H1 (cell line): ENCODE measurements around the gene MADD. TPM values are rescaled to one million over a fixed set of nuclear protein-coding genes. Genes with fewer than 3 reads are reported as not detected.

Experiments used
- CTCF ChIA-PET: fragments of 300-600 bp; sonication (Branson Sonifier 250); formaldehyde crosslinking; loops from one replicate; lab custom pipeline; 2021; ENCODE audit not compliant: partially characterized antibody; lab: Charles Lee
- POLR2A ChIA-PET: fragments of 300-600 bp; sonication (Branson Sonifier 250); formaldehyde crosslinking; loops from one replicate; lab custom pipeline; 2021; ENCODE audit warnings: inconsistent platforms; ENCODE audit not compliant: partially characterized antibody; lab: Charles Lee
- DNase-seq, 2 experiments: peaks; one replicate each; pipeline versions ENCODE4 v3.0.0 to v3.0.0-alpha.2; 2010 to 2022; ENCODE audit warnings: low spot score in 2 of 2, low read depth in 1 of 2, mixed read lengths in 1 of 2
- FAIRE-seq: peaks from 2 replicates; lab custom pipeline; 2011; peaks lifted over from hg19 to GRCh38; lab: Jason Lieb, UNC
- H2AFZ ChIP-seq: 2 replicates; pipeline ENCODE4 v1.8.1; 2012; ENCODE audit warnings: low read length, inconsistent platforms
- H2AK5ac ChIP-seq: 2 replicates; pipeline ENCODE4 v1.6.1; 2013; ENCODE audit warnings: low read depth, low read length
- H2BK120ac ChIP-seq: replicated peaks from 2 replicates; pipeline ENCODE3; 2013; ENCODE audit warnings: low read depth, low read length, inconsistent platforms
- H2BK12ac ChIP-seq: 2 replicates; pipeline ENCODE4 v1.6.1; 2013; ENCODE audit warnings: low read depth, low read length
- H2BK15ac ChIP-seq: 2 replicates; pipeline ENCODE4 v1.6.1; 2013; ENCODE audit warnings: low read length
- H2BK20ac ChIP-seq: 2 replicates; pipeline ENCODE4 v1.6.1; 2013; ENCODE audit warnings: low read length
- H2BK5ac ChIP-seq: 2 replicates; pipeline ENCODE4 v1.6.1; 2013; ENCODE audit warnings: low read depth, low read length
- H3K14ac ChIP-seq: 2 replicates; pipeline ENCODE4 v1.6.1; 2013; ENCODE audit warnings: inconsistent platforms; ENCODE audit not compliant: insufficient read length
- H3K18ac ChIP-seq: 2 replicates; pipeline ENCODE4 v1.6.1; 2013; ENCODE audit warnings: low read length; ENCODE audit errors: extremely low read depth
- H3K23ac ChIP-seq: 2 replicates; pipeline ENCODE4 v1.6.1; 2013; ENCODE audit warnings: inconsistent platforms; ENCODE audit not compliant: insufficient read length
- H3K23me2 ChIP-seq: 2 replicates; pipeline ENCODE4 v1.6.1; 2013; ENCODE audit warnings: low read depth, low read length
- H3K27ac ChIP-seq: 2 replicates; pipeline ENCODE4 v1.6.1; 2011; ENCODE audit warnings: low read depth, low read length, inconsistent platforms
- H3K27me3 ChIP-seq, 4 experiments: replicated peaks in 1 of 4; 1 replicate in 1 of 4; 2 replicates in 3 of 4; pipeline versions ENCODE4 v1.6.1 to v1.8.1; 2011 to 2013; ENCODE audit warnings: low read length in 3 of 4, mild to moderate bottlenecking in 3 of 4, inconsistent platforms in 2 of 4, mixed read lengths in 2 of 4, moderate library complexity in 1 of 4; ENCODE audit not compliant: control insufficient read depth in 3 of 4, insufficient read depth in 3 of 4; ENCODE audit errors: extremely low read depth in 1 of 4
- H3K36me3 ChIP-seq, 4 experiments: 2 replicates each; pipeline versions ENCODE4 v1.6.1 to v1.8.1; 2011 to 2013; ENCODE audit warnings: mild to moderate bottlenecking in 4 of 4, low read length in 3 of 4, moderate library complexity in 2 of 4, control low read depth in 1 of 4, inconsistent platforms in 1 of 4; ENCODE audit not compliant: insufficient read depth in 4 of 4, control insufficient read depth in 2 of 4
- H3K4ac ChIP-seq: replicated peaks from 2 replicates; pipeline ENCODE3; 2013; ENCODE audit warnings: low read length, low read depth, mixed read lengths, inconsistent platforms; ENCODE audit not compliant: insufficient read length
- H3K4me1 ChIP-seq, 4 experiments: replicated peaks in 1 of 4; 1 replicate in 1 of 4; 2 replicates in 3 of 4; pipeline versions ENCODE4 v1.6.1 to v1.8.1; 2011 to 2013; ENCODE audit warnings: low read length in 3 of 4, inconsistent platforms in 2 of 4, mixed read lengths in 1 of 4; ENCODE audit not compliant: insufficient read depth in 4 of 4, control insufficient read depth in 3 of 4
- H3K4me2 ChIP-seq, 2 experiments: 2 replicates each; pipeline versions ENCODE4 v1.6.1 to v1.8.1; 2011 to 2013; ENCODE audit warnings: low read depth in 2 of 2, low read length in 2 of 2, control low read depth in 1 of 2, inconsistent platforms in 1 of 2, mild to moderate bottlenecking in 1 of 2; ENCODE audit not compliant: insufficient read depth in 1 of 2
- H3K4me3 ChIP-seq, 4 experiments: fragments of 200-600, 300-600 bp in 1 of 4; sonication (generic), shearing (Covaris generic), sonication (Bioruptor Twin) in 1 of 4; 2 replicates each; pipeline versions ENCODE4 v1.5.1 to v1.8.1; 2011 to 2016; ENCODE audit warnings: low read length in 4 of 4, low read depth in 3 of 4, control low read depth in 2 of 4, inconsistent platforms in 2 of 4, mild to moderate bottlenecking in 2 of 4, mixed read lengths in 1 of 4, moderate library complexity in 1 of 4; ENCODE audit not compliant: insufficient read depth in 2 of 4; ENCODE audit errors: extremely low read depth in 1 of 4
- H3K56ac ChIP-seq: replicated peaks from 2 replicates; pipeline ENCODE3; 2013; ENCODE audit warnings: low read depth, mild to moderate bottlenecking, mixed read lengths, low read length, inconsistent platforms; ENCODE audit not compliant: insufficient read length
- H3K79me1 ChIP-seq: 2 replicates; pipeline ENCODE4 v1.6.1; 2013; ENCODE audit warnings: low read depth, low read length, control low read depth
- H3K79me2 ChIP-seq, 2 experiments: 2 replicates each; pipeline versions ENCODE4 v1.6.1 to v1.8.1; 2012 to 2013; ENCODE audit warnings: low read length in 2 of 2, mild to moderate bottlenecking in 2 of 2, inconsistent platforms in 1 of 2; ENCODE audit not compliant: insufficient read depth in 2 of 2, control insufficient read depth in 1 of 2
- H3K9ac ChIP-seq, 4 experiments: replicated peaks in 1 of 4; 1 replicate in 1 of 4; 2 replicates in 3 of 4; pipeline versions ENCODE4 v1.6.1 to v1.8.1; 2011 to 2013; ENCODE audit warnings: low read depth in 3 of 4, low read length in 3 of 4, control low read depth in 2 of 4, mild to moderate bottlenecking in 2 of 4, moderate library complexity in 2 of 4, inconsistent platforms in 1 of 4; ENCODE audit errors: extremely low read depth in 1 of 4
- H3K9me3 ChIP-seq, 2 experiments: 2 replicates each; pipeline versions ENCODE4 v1.6.1 to v1.8.1; 2012 to 2013; ENCODE audit warnings: mild to moderate bottlenecking in 2 of 2, moderate library complexity in 2 of 2, control low read depth in 1 of 2, inconsistent platforms in 1 of 2, low read depth in 1 of 2, low read length in 1 of 2, mixed read lengths in 1 of 2; ENCODE audit not compliant: insufficient read depth in 2 of 2
- H4K20me1 ChIP-seq, 2 experiments: replicated peaks in 1 of 2; 2 replicates each; pipeline versions ENCODE3 to v1.8.1; 2011 to 2013; ENCODE audit warnings: inconsistent platforms in 2 of 2, low read length in 2 of 2, mild to moderate bottlenecking in 1 of 2; ENCODE audit not compliant: insufficient read depth in 2 of 2, control insufficient read depth in 1 of 2
- H4K5ac ChIP-seq: 2 replicates; pipeline ENCODE4 v1.6.1; 2013; ENCODE audit warnings: low read length, low read depth, mixed read lengths, inconsistent platforms; ENCODE audit not compliant: insufficient read length
- H4K8ac ChIP-seq: 2 replicates; pipeline ENCODE4 v1.8.0; 2013; ENCODE audit warnings: mild to moderate bottlenecking, moderate library complexity, low read length, inconsistent platforms; ENCODE audit not compliant: insufficient read depth; ENCODE audit errors: extremely low read depth
- H4K91ac ChIP-seq: replicated peaks from 2 replicates; pipeline ENCODE3; 2013; ENCODE audit warnings: low read length, mixed read lengths, inconsistent platforms; ENCODE audit not compliant: insufficient read length
- ATF2 ChIP-seq: IDR thresholded peaks from 2 replicates; pipeline ENCODE4 v1.6.1; 2012; ENCODE audit warnings: low read length, inconsistent platforms
- ATF3 ChIP-seq: IDR thresholded peaks from 2 replicates; pipeline ENCODE4 v1.6.1; 2011; ENCODE audit warnings: low read depth, mild to moderate bottlenecking, low read length; ENCODE audit not compliant: insufficient read depth
- BACH1 ChIP-seq: IDR thresholded peaks from 2 replicates; pipeline ENCODE4 v1.6.1; 2012; ENCODE audit warnings: low read length, improper control_type of control experiment
- PHF8 ChIP-seq: fragments of 200-600 bp; sonication (generic); conservative IDR thresholded peaks from 2 replicates; pipeline ENCODE4 v1.7.1; 2012; ENCODE audit warnings: low read depth, mild to moderate bottlenecking, inconsistent platforms, low read length, moderate library complexity
- POLR2A ChIP-seq, 2 experiments: IDR thresholded peaks; 1 replicate in 1 of 2; 2 replicates in 1 of 2; pipeline ENCODE4 v1.6.1; 2011; ENCODE audit warnings: low read depth in 2 of 2, low read length in 2 of 2, mild to moderate bottlenecking in 2 of 2; ENCODE audit errors: control extremely low read depth in 1 of 2
- RAD21 ChIP-seq, 2 experiments: IDR thresholded peaks in 1 of 2; conservative IDR thresholded peaks in 1 of 2; 2 replicates each; pipeline ENCODE4 v1.6.1; 2011; ENCODE audit warnings: low read depth in 2 of 2, low read length in 2 of 2, improper control_type of control experiment in 1 of 2, inconsistent platforms in 1 of 2, mild to moderate bottlenecking in 1 of 2, moderate library complexity in 1 of 2
- RBBP5 ChIP-seq: IDR thresholded peaks from 2 replicates; pipeline ENCODE4 v1.7.1; 2012; ENCODE audit warnings: low read depth, mild to moderate bottlenecking, inconsistent platforms, low read length, moderate library complexity, borderline replicate concordance
- RNF2 ChIP-seq: fragments of 200-900, 300-1000 bp; sonication (generic); IDR thresholded peaks from 2 replicates; pipeline ENCODE4 v1.7.1; 2016; ENCODE audit warnings: borderline replicate concordance, low read depth, mild to moderate bottlenecking, antibody characterized with exemption, low read length; ENCODE audit not compliant: poor library complexity, severe bottlenecking; ENCODE audit errors: missing control alignments
- SIRT6 ChIP-seq: IDR thresholded peaks from one replicate; pipeline ENCODE4 v1.7.1; 2012; ENCODE audit warnings: low read length, inconsistent platforms
- TAF1 ChIP-seq: IDR thresholded peaks from 2 replicates; pipeline ENCODE4 v1.6.1; 2011; ENCODE audit warnings: mild to moderate bottlenecking, low read depth, low read length
- ZNF274 ChIP-seq: IDR thresholded peaks from 2 replicates; pipeline ENCODE4 v1.7.0; 2012; ENCODE audit warnings: low read length, borderline replicate concordance; ENCODE audit errors: extremely low read depth
- WGBS, 2 experiments: shearing (Covaris generic) in 1 of 2; methylation state at CpG; one replicate each; pipeline versions ENCODE4 v1.1.6 to v1.1.7; 2013 to 2015; ENCODE audit warnings: low lambda C conversion rate in 2 of 2, mixed read lengths in 2 of 2, inconsistent platforms in 1 of 2, low coverage in 1 of 2, missing lambda C conversion rate in 1 of 2; ENCODE audit not compliant: insufficient replicate concordance in 2 of 2, insufficient coverage in 1 of 2, insufficient read length in 1 of 2; ENCODE audit errors: extremely low coverage in 1 of 2, missing lambda C conversion rate in 1 of 2; 5-methylcytosine and 5-hydroxymethylcytosine counted together
- polyA plus RNA-seq, 7 experiments: library from polyadenylated mRNA; depleted of rRNA in 3 of 7; stranded (reverse) in 5 of 7; unstranded in 2 of 7; fragments of >200 nt in 5 of 7; fragments of 200-250 nt in 2 of 7; gene quantifications; 1 replicate in 5 of 7; 2 replicates in 1 of 7; 4 replicates in 1 of 7; pipeline versions ENCODE4 v1.2.1 to v1.2.3, GENCODE V29; 2011 to 2013; ENCODE audit warnings: missing spikeins in 2 of 7, mixed read lengths in 2 of 7
- total RNA-seq: library from RNA; stranded (reverse); fragmentation: NEBNext Ultra II Directional; extraction: Animal tissue kit (Norgen Biotek cat#: 25700); gene quantifications from 2 replicates; pipeline ENCODE4 v1.2.1, GENCODE V29; 2021

The MADD gene
- total and polyA plus RNA-seq, 2 of the 8 experiments (the other 6 are each of a cell fraction or from before 2014, with no cell fraction given), result 32.5 to 45.4 TPM

- Histone ChIP-seq H2AK5ac (no peak overlapping the region), H2BK5ac (no peak overlapping the region), H3K4ac (no peak overlapping the region), H4K5ac (no peak overlapping the region), H4K91ac (no peak overlapping the region), H2BK20ac (no peak overlapping the region), H2BK12ac (no peak overlapping the region), H3K27ac (no peak overlapping the region), H2AFZ (no peak overlapping the region), H3K79me1 (no peaks in the 10 kb centered on the region; the same call in 1 of the 2 replicates), H3K36me3 (peaks cover 0 to 18% (median 7%) of the 10 kb centered on the region in 4 experiments; a peak in 5 of 8 replicates), H3K79me2 (no peaks in the 10 kb centered on the region), H3K23ac (no peak overlapping the region), H3K27me3 (no peaks in the 10 kb centered on the region), H2BK15ac (no peak overlapping the region), H2BK120ac (no peak overlapping the region), H3K9ac (no peak overlapping the region), H3K4me3 (no peak overlapping the region), H4K20me1 (peaks cover 0 to 2% of the 10 kb centered on the region in 2 experiments), H3K18ac (no peak overlapping the region), H3K4me2 (no peak overlapping the region), H3K9me3 (no peaks in the 10 kb centered on the region), H3K14ac (no peak overlapping the region), H3K56ac (no peak overlapping the region), H4K8ac (no peak overlapping the region), H3K4me1 (no peaks in the 10 kb centered on the region), H3K23me2 (no peaks in the 10 kb centered on the region)
- POLR2A ChIA-PET, result interaction anchor here (0.7 to 1.0 kb wide), 2 partner anchors 14 to 18 kb away, joined by 3 read pairs; no protein-coding TSS in a partner anchor
- no peak for FAIRE-seq
- no peak for DNase-seq
- WGBS, 2 experiments, result 93% methylated on average over 12 of the region's 13 CpGs; no CpG with 5 or more reads in 1 of the 2 experiments
- CTCF ChIA-PET, result interaction anchor here (0.7 to 2.0 kb wide), 6 partner anchors 28 to 165 kb away, joined by 3 to 8 read pairs (median 4); no protein-coding TSS in a partner anchor
- TF ChIP-seq TAF1, result no peak
- TF ChIP-seq RAD21 (IDR thresholded peaks at IDR 0.05 in 1 of 2, conservative IDR thresholded peaks at IDR 0.05 in 1 of 2; ENCODE audit: low read depth in 2 of 2, low read length in 2 of 2), result no peak
- no peak for TF ChIP-seq ZNF274
- no peak for TF ChIP-seq ATF3
- TF ChIP-seq RNF2, result no peak
- TF ChIP-seq RBBP5, result no peak
- no peak for TF ChIP-seq POLR2A (IDR thresholded peaks at IDR 0.05; ENCODE audit: control extremely low read depth in 1 of 2, low read depth in 2 of 2, low read length in 2 of 2)
- no peak for TF ChIP-seq BACH1
- no peak for TF ChIP-seq ATF2
- TF ChIP-seq PHF8, result no peak
- TF ChIP-seq SIRT6, result no peak
These were observed 57.1 kb downstream of the MADD start for GRCh38 chr11:47327025-47327424.
